ENCODE data around the gene PRR29. TPM values are rescaled to one million over a fixed set of nuclear protein-coding genes. Genes with fewer than 3 reads are reported as not detected.

Gene PRR29
- total and polyA plus RNA-seq, 2 donors (not counting 1 experiment from before 2014, with no cell fraction given), result 0.02 to 0.17 TPM

- Histone ChIP-seq H3K27ac (ENCODE audit: insufficient read depth, low read length) (no peak overlapping the region), H3K36me3 (ENCODE audit: control insufficient read depth, insufficient read depth, low read length) (no peaks in the 10 kb centered on the region), H4K20me1 (ENCODE audit: control insufficient read depth, extremely low read depth, insufficient read depth, low read length) (no peaks in the 10 kb centered on the region), H2AFZ (ENCODE audit: low read length) (no peak overlapping the region), H3K9me3 (ENCODE audit: control insufficient read depth, insufficient read depth, low read depth, low read length) (no peaks in the 10 kb centered on the region), H3K9ac (ENCODE audit: insufficient read depth, low read length) (no peak overlapping the region), H3K4me3 (replicated peaks in 1 of 4; ENCODE audit: control extremely low read depth in 1 of 4, insufficient read depth in 1 of 4, low read depth in 3 of 4, low read length in 4 of 4) (no peak overlapping the region), H3K27me3 (ENCODE audit: control insufficient read depth, insufficient read depth, low read length) (no peaks in the 10 kb centered on the region), H3K4me2 (ENCODE audit: extremely low read depth, insufficient read depth, low read length) (no peak overlapping the region), H3K79me2 (ENCODE audit: control insufficient read depth, insufficient read depth, low read length) (no peaks in the 10 kb centered on the region), H3K4me1 (ENCODE audit: control insufficient read depth, extremely low read depth, insufficient read depth, low read length) (no peaks in the 10 kb centered on the region)
- TF ChIP-seq, protein P1, sequence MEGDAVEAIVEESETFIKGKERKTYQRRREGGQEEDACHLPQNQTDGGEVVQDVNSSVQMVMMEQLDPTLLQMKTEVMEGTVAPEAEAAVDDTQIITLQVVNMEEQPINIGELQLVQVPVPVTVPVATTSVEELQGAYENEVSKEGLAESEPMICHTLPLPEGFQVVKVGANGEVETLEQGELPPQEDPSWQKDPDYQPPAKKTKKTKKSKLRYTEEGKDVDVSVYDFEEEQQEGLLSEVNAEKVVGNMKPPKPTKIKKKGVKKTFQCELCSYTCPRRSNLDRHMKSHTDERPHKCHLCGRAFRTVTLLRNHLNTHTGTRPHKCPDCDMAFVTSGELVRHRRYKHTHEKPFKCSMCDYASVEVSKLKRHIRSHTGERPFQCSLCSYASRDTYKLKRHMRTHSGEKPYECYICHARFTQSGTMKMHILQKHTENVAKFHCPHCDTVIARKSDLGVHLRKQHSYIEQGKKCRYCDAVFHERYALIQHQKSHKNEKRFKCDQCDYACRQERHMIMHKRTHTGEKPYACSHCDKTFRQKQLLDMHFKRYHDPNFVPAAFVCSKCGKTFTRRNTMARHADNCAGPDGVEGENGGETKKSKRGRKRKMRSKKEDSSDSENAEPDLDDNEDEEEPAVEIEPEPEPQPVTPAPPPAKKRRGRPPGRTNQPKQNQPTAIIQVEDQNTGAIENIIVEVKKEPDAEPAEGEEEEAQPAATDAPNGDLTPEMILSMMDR (conservative IDR thresholded peaks at IDR 0.05 in 1 of 2, IDR thresholded peaks at IDR 0.05 in 1 of 2; ENCODE audit: low read depth in 1 of 2, low read length in 2 of 2), result no peak
- no peak for TF ChIP-seq EZH2 (IDR thresholded peaks at IDR 0.05; ENCODE audit: low read length, missing control alignments)
- DNase-seq (ENCODE audit: low read depth in 2 of 2), result no peak
Measured at GRCh38 chr17:63963123-63963522, 35.0 kb upstream of the PRR29 start.

GRCh38 chr17:63966646-63967264 lies 31.4 kb upstream of the PRR29 start:
- Histone ChIP-seq H3K79me2 (ENCODE audit: control insufficient read depth, insufficient read depth, low read length) (no peaks in the 10 kb centered on the region), H3K9ac (ENCODE audit: insufficient read depth, low read length) (no peak overlapping the region), H4K20me1 (ENCODE audit: control insufficient read depth, extremely low read depth, insufficient read depth, low read length) (no peaks in the 10 kb centered on the region), H3K4me2 (ENCODE audit: extremely low read depth, insufficient read depth, low read length) (no peak overlapping the region), H3K4me3 (replicated peaks in 1 of 4; ENCODE audit: control extremely low read depth in 1 of 4, insufficient read depth in 1 of 4, low read depth in 3 of 4, low read length in 4 of 4) (no peak overlapping the region), H3K27me3 (ENCODE audit: control insufficient read depth, insufficient read depth, low read length) (no peaks in the 10 kb centered on the region), H3K27ac (ENCODE audit: insufficient read depth, low read length) (no peak overlapping the region), H3K4me1 (ENCODE audit: control insufficient read depth, extremely low read depth, insufficient read depth, low read length) (no peaks in the 10 kb centered on the region), H2AFZ (ENCODE audit: low read length) (no peak overlapping the region), H3K36me3 (ENCODE audit: control insufficient read depth, insufficient read depth, low read length) (no peaks in the 10 kb centered on the region), H3K9me3 (ENCODE audit: control insufficient read depth, insufficient read depth, low read depth, low read length) (no peaks in the 10 kb centered on the region)
- DNase-seq (ENCODE audit: low read depth in 2 of 2), result no peak
- no peak for TF ChIP-seq EZH2 (IDR thresholded peaks at IDR 0.05; ENCODE audit: low read length, missing control alignments)
- TF ChIP-seq, protein P1 (conservative IDR thresholded peaks at IDR 0.05 in 1 of 2, IDR thresholded peaks at IDR 0.05 in 1 of 2; ENCODE audit: low read depth in 1 of 2, low read length in 2 of 2), result no peak

DNA sequence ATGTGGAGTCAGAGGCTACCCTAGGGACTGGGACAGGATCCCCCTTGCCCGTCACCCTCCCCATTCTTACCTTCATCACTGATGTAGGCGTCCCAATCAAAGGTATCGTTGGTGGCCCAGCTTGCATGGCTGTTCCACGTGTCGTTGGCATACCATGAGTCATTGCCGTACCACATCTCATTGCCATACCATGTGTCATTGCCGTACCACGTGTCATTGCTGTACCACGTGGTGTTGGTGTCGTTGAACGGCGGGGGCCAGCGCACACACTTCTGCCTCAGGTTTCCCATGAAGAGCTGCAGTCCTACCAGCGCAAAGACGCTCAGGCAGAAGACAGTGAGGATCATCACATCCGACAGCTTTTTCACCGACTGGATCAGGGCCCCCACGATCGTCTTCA lies 30.2 kb upstream of the PRR29 start:
- Histone ChIP-seq H4K20me1 (ENCODE audit: control insufficient read depth, extremely low read depth, insufficient read depth, low read length) (no peaks in the 10 kb centered on the region), H3K4me1 (ENCODE audit: control insufficient read depth, extremely low read depth, insufficient read depth, low read length) (no peaks in the 10 kb centered on the region), H3K27me3 (ENCODE audit: control insufficient read depth, insufficient read depth, low read length) (no peaks in the 10 kb centered on the region), H3K4me3 (replicated peaks in 1 of 4; ENCODE audit: control extremely low read depth in 1 of 4, insufficient read depth in 1 of 4, low read depth in 3 of 4, low read length in 4 of 4) (no peak overlapping the region), H3K79me2 (ENCODE audit: control insufficient read depth, insufficient read depth, low read length) (no peaks in the 10 kb centered on the region), H2AFZ (ENCODE audit: low read length) (no peak overlapping the region), H3K9me3 (ENCODE audit: control insufficient read depth, insufficient read depth, low read depth, low read length) (no peaks in the 10 kb centered on the region), H3K4me2 (ENCODE audit: extremely low read depth, insufficient read depth, low read length) (no peak overlapping the region), H3K36me3 (ENCODE audit: control insufficient read depth, insufficient read depth, low read length) (no peaks in the 10 kb centered on the region), H3K9ac (ENCODE audit: insufficient read depth, low read length) (no peak overlapping the region), H3K27ac (ENCODE audit: insufficient read depth, low read length) (no peak overlapping the region)
- DNase-seq (ENCODE audit: low read depth in 2 of 2), result peak in 1 of 2 donors; percentile 11
- TF ChIP-seq EZH2 (IDR thresholded peaks at IDR 0.05; ENCODE audit: low read length, missing control alignments), result no peak
- TF ChIP-seq, protein P1 (conservative IDR thresholded peaks at IDR 0.05 in 1 of 2, IDR thresholded peaks at IDR 0.05 in 1 of 2; ENCODE audit: low read depth in 1 of 2, low read length in 2 of 2), result no peak

Data from fibroblast of lung (primary cell).